NK-92 (cell line): ENCODE results near the gene ATG9A.
"Not testable (repeated sequence)": the region's sequence is repeated elsewhere in the genome, so short reads cannot be mapped to it uniquely, and the experiment has no call there.

Experiments used
- DNase-seq: peaks from one replicate; lab custom pipeline; 2025; ENCODE audit not compliant: unreplicated experiment; lab: John Stamatoyannopoulos, UW

Gene ATG9A

DNA sequence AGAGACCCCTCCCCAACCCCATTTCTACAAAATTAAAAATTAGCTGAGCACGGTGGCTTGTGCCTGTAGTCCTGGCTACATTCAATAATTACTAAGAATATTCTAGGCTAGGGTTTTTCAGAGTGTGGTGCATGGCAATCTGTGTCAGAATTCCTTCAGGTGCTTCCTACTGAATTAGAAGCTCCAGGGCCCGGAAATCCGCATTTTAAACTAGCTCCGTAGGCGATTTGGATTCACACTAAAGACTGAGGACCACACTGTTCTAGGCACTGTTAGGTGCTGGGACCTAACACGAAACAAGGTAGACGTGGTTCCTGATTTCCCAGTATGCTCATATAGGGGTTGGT, 23.5 kb downstream of the ATG9A start:
- no peak for DNase-seq

DNA sequence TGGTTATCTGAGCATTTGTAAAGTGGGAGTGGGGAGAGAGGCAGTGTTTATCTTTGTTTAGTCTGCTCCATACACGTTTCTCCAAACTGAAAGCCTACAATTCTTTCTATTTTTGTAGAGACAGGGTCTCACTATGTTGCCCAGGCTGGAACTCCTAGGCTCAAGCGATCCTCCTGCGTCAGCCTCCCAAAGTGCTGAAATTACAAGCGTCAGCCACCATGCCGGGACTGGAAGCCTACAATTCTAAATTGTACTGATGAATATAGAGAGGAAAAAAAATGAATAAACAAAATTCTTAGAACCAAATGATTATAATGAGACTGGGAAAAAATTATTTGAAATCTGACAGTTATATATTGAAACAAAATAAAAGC, 24.3 kb downstream of the ATG9A start:
- DNase-seq: no peak

DNA sequence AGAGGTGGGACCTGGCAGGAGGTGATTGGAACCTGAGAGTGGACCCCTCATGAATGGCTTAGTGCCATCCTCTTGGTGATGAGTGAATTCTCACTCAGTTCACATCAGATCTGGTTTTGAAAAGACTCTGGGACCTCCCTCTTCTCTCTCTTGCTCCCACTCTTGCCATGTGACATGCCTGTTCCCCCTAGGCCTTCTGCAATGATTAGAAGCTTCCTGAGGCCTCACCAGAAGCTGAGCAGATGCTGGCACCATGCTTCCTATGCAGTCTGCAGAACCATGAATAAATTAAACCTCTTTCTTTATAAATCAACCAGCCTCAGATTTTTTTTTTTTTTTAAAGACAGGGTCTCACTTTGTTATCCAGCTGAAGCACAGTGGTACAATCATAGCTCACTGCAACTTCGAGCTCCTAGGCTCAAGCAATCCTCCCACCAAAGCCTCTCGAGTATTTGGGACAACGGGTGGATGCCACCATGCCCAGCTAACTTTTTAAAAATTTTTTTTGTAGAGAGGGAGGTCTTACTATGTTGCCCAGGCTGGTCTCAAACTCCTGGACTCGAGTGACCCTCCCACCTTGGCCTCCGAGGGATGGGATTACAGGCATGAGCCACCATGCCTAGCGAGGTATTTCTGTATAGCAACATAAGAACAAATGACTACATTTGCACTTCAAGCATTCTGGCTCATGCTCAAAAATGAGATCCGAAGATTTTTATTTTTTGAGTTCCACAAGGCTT, 24.8 kb downstream of the ATG9A start:
- DNase-seq: no peak

DNA sequence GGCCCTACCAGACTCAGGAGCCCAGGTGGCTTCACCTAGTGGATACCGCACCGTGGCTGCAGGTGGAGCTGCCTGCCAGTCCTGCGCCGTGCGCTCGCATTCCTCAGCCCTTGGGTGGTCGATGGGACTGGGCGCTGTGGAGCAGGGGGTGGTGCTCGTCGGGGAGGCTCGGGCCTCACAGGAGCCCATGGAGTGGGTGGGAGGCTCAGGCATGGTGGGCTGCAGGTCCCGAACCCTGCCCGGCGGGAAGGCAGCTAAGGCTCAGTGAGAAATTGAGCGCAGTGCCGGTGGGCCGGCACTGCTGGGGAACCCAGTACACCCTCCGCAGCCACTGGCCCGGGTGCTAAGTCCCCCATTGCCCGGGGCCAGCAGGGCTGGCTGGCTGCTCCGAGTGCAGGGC, 28.1 kb downstream of the ATG9A start:
- DNase-seq: not testable (repeated sequence)

DNA sequence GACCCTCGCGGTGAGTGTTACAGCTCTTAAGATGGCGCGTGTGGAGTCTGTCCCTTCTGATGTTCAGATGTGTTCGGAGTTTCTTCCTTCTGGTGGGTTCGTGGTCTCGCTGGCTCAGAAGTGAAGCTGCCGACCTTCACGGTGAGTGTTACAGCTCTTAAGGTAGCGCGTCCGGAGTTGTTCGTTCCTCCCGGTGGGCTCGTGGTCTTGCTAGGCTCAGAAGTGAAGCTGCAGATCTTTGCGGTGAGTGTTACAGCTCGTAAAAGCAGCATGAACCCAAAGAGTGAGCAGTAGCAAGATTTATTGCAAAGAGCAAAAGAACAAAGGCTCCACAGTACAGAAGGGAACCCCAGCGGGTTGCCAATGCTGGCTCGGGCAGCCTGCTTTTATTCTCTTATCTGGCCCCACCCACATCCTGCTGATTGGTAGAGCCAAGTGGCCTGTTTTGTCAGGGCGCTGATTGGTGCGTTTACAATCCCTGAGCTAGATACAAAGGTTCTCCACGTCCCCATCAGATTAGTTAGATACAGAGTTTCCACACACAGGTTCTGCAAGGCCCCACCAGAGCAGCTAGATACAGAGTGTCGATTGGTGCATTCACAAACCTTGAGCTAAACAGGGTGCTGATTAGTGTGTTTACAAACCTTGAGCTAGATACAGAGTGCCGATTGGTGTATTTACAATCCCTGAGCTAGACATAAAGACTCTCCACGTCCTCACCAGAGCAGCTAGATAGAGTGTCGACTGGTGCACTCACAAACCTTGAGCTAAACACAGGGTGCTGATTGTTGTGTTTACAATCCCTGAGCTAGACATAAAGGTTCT, 28.7 kb downstream of the ATG9A start:
- DNase-seq: not testable (repeated sequence)

DNA sequence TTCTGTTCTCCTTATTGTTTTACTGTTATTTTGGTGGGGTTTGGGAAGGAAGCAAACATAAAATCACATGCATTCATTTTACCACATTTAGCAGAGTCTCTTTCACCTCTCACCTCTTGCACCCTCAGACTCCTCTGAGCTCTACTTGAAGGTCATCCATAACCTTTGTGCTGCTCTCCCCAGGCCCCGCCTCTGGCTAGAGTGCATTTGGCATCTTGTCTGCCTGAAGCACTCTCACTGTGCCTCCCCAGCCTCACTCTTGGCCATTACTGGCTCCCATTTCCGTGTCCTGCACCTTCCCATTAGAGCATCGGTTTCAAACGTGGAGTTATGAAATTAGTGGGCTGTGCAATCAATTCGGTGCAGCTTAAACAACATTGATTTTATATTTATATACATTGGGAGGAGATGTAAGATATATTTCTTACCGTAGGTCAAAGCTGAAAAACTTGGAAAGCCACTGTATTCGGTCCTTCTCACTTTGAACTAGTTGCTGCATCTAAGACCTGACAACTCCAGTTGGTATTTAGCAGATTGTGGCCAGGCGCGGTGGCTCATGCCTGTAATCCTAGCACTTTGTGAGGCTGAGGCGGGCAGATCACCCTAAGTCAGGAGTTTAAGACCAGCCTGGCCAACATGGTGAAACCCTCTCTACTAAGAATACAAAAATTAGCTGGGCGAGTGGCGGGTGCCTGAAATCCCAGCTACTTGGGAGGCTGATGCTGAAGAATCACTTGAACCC, 29.8 kb downstream of the ATG9A start:
- DNase-seq: no peak

DNA sequence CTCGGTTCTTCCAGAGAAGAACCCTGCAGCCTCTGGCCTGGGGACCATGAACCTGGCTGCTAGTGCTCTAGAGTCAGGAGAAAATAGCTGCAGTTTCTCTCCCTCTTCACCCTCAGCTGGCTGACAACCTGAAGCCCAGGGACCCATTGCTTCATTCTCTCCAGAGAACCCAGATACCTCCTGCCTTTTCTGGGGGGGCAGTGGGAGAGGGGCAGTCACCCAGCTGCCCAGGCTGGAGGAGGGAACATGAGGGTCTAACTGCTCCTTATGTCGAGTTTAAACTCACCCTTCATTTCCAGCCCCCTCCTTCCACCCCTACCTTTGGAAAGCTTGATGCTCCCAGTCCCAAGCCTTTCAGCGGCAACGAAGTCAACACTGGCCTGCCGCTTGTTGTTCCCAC, 30.5 kb downstream of the ATG9A start:
- DNase-seq: no peak

DNA sequence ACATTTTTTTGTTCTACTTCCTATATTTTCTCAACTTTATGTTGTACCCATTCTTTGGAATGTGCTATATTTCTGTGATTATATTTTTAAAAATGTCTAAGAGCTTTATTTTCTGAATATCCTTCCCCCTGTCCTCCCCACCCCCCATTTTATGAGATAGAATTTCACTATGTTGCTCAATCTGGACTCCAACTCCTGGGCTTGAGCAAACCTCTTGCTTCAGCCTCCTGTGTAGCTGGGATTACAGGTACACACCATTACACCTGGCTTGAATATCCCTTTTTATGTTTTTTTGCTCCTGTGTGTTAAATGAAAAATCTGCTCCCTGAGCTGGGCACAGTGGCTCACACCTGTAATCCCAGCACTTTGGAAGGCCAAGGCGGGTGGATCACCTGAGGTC, 32.0 kb downstream of the ATG9A start:
- DNase-seq: no peak

DNA sequence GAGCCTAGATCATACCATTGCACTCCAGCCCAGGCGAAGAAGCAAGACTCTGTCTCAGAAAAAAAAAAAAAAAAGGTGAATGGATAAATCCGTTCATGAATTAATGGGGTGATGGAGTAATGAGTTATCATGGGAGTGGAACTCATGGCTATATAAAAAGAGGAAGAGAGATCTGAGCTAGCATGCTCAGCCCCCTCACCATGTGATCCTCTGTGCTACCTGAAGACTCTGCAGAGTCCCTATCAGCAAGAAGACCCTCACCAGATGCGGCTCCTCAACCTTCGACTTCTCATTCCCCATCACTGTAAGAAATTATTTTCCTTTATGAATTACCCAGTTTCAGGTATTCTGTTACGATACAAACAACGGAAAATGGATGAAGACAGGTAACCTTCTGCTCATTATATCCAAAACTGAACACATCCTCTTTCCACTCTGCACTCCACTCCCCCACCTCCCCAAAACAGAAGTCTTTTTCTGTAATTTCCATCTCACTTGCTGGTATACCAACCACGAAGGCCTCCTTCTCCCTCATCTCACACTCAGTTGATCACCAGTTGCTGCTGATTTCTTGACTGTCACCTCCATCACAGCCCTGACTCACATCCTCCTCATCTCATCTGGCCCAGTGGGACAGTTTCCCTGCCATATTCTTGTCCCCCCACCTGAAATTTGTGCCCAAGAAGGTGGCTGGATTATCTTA, 42.5 kb downstream of the ATG9A start:
- no peak for DNase-seq

DNA sequence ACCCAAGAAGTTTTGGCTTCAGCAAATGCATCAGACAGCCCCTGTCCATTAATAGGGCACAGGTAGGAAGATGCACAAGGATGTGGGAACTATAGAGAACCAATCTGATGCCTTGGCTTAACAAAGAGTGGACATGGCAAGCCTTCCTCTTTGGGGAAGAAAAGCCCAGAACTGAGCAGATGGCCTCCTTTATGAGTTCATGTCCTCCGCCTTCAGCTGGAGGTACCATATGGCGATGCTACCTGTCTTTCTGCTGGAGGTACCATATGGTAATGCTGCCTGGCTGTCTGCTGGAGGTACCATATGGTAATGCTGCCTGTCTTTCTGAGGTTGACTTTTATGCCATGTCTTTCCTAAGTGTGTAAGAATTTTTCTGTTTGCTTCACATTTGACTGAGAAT, 45.3 kb downstream of the ATG9A start:
- DNase-seq: no peak

DNA sequence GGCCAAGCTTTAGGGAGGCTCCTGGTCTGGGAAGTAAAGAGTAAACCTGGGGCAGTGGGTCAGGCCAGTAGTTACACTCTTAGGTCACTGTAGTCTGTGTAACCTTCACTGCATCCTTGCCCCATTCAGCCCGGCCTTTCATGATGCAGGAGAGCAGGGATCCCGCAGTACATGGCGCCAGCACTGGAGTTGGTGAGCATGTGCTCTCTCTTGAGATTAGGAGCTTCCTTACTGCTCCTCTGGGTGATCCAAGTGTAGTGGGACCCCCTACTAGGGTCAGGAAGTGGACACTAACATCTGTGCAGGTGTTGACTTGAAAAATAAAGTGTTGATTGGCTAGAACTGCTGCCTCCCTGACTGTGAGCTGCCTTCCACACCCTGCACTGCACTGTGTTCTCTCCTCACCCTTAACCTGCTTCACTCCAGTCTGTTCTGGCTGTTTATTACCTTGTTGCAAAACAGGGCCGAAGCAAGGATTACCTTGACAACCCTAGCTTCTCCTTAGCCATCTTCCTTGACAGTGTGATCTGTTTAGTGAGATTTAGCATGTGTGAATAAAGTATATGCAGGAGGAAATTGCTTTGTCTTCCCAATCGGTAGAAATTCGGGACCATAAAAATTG, 46.2 kb downstream of the ATG9A start:
- no peak for DNase-seq

DNA sequence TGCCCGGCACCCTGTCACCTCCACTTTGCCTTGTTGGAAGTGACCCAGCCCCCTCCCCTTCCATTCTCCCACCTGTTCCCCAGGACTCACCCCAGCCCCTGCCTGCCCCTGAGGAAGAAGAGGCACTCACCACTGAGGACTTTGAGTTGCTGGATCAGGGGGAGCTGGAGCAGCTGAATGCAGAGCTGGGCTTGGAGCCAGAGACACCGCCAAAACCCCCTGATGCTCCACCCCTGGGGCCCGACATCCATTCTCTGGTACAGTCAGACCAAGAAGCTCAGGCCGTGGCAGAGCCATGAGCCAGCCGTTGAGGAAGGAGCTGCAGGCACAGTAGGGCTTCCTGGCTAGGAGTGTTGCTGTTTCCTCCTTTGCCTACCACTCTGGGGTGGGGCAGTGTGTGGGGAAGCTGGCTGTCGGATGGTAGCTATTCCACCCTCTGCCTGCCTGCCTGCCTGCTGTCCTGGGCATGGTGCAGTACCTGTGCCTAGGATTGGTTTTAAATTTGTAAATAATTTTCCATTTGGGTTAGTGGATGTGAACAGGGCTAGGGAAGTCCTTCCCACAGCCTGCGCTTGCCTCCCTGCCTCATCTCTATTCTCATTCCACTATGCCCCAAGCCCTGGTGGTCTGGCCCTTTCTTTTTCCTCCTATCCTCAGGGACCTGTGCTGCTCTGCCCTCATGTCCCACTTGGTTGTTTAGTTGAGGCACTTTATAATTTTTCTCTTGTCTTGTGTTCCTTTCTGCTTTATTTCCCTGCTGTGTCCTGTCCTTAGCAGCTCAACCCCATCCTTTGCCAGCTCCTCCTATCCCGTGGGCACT, 46.9 kb downstream of the ATG9A start:
- no peak for DNase-seq

DNA sequence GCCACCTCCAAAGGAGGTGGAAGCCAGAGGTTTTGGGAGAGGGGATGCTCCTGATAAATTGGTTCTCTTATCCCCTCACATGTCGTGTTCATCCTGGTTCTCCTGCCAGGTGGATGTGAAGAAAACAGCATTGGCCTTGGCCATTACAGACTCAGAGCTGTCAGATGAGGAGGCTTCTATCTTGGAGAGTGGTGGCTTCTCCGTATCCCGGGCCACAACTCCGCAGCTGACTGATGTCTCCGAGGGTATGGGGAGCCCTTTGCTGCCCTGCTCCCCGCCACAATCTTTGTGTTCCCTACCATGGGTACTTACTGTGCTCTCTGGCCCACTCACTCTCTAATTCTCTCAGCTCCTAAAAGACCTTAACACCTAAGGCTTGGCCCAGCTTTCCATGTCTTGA, 47.9 kb downstream of the ATG9A start:
- no peak for DNase-seq

DNA sequence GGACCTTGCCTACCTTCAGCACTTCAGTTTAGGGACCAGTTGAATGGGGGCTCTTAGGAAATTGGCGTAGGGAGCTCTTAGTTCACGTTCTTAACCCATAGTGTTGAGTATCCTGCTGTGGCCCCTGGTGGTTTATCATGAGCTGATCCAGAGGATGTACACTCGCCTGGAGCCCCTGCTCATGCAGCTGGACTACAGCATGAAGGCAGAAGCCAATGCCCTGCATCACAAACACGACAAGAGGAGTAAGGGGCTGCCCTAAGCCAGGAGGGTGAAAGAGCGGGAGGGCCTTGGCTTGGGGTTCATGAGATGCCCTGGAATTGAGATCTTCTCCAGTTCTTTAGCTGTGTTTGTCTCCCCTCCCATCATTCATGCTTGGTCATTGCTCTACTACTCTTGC, 48.5 kb downstream of the ATG9A start:
- no peak for DNase-seq

DNA sequence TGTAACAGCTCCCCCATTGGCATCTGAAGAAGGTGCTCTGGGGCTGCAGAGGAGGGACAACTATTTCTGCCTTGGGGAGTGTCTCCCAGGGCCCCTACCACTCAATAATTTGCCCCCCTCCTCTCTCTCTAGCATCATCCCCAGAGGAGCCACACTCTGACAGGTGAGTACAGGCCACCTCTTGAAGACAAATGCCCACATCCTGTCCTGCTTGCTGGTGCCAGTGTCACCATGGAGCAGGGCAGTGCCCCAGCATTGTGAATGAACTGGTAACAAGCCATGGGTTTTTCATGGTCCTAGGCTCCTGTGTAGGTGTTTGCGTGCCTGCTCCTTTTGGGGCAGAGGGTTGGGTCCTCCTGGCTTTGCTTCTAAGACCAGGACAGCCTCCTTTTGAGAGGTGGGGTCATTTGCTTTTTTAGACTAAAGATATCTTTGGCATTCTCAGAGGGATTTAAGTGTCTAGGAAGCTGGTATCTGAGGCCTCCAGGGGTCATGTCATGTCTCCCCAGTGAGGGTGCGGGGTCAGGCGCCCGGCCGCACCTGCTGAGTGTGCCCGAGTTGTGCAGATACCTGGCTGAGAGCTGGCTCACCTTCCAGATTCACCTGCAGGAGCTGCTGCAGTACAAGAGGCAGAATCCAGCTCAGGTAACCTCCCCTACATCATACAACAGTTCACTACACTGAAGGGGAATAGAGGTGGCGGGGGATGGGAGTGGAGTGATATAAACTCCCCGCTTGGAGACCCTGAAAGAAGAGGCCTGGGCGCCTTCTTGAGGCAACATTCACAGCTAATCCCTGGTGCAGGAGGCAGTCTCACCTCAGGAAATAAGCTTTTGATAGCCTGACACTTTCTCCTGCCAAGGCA, 49.6 kb downstream of the ATG9A start:
- DNase-seq: no peak

DNA sequence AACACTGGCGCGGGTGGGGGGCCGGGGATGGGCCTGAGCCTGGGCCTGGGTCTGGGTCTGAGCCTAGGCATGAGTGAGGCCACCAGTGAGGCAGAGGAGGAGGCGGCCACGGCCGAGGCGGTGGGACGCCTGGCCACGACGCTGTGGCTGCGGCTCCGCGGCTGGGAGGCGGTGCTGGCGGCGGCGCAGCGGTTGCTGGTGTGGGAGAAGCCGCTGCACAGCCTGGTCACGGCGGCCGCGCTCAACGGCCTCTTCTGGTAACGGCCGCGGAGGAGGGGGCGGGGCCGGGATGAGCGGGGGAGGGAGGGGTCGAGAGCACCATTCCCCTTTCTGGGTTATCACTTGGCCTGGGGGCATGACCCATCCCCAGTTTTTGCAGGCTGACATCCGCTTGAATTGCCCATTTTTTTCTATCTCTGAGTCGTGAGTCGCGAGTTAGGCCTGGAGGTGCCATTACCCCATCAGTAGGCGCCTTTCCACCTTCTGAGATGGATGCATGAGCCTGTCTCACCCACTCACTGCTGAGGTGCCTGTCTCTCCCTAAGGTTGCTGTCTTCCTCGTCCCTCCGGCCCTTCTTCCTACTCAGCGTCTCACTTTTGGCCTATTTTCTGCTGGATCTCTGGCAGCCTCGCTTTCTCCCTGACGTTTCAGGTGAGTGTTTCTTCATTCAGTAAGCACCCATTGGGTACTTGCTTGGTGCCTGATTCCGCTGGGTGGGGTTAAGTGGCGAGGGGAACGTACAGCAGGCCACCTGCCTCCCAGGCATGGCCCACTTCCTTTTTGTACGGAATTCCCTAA, 50.9 kb downstream of the ATG9A start:
- no peak for DNase-seq

DNA sequence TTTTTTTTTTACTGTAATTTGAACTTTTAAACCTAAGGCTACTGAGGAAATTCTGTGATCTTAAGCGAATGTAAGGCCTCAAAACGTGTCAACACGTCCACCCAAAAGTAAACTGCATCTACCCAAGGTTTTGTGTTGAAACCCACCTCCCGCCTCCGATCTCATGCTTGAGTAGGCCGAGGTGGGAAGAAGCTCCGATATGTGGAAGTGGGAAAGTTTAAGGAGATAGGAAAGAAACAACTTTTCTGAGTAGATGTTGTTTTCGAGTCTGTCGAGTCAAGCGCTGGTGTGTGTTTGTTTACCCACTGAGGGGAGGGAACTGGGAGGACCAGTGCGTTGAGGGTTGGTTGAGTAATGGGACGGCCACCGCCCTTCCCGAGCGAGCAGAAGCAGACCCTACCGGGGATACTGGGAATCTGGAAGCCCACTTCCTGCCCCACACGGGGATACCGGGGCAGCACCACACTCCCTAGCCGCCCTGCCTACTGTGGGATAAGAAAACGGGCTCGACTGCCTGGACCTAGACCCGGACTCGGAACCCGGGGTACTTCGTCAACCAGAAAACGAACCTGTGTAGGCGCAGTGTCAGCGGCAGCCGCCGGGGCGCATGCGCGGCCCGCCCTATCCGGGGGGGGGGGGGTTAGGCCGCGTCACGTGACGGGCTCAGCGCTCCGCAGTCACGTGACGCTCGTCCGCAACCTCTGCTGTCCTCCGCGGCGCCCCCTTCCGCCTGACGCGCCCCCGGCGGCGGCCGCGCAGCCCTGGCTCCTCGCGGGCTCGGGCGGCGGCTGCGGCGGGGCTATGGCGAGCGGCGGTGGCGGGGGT, 51.7 kb downstream of the ATG9A start, which contains the start of gene RETREG2:
Gene RETREG2 (plus strand): TSS at position 724 of the 825 bp plus-strand sequence. CDS start 78 bp downstream, at position 802.
- DNase-seq: peak; percentile 24
